Measurements from ENCODE around the gene HPCAL1. TPM values are rescaled to one million over a fixed set of nuclear protein-coding genes. Genes with fewer than 3 reads are reported as not detected.

Gene HPCAL1
- total and polyA plus RNA-seq, 2 of the 8 experiments (the other 6 are each of a cell fraction or from before 2014, with no cell fraction given): 5.8 to 8.6 TPM

GRCh38 chr2:10273215-10274175 lies 29.2 kb upstream of the HPCAL1 start:
- H3K9me3 ChIP-seq (ENCODE audit: insufficient read depth in 2 of 2, low read depth in 1 of 2, low read length in 1 of 2): no peaks in the 10 kb centered on the region
- H3K79me2 ChIP-seq (ENCODE audit: control insufficient read depth in 1 of 2, insufficient read depth in 2 of 2, low read length in 2 of 2): no peaks in the 10 kb centered on the region
- H3K4ac ChIP-seq (replicated peaks; ENCODE audit: insufficient read length, low read depth, low read length): no peak overlapping the region
- H2BK20ac ChIP-seq (ENCODE audit: low read length): no peak overlapping the region
- H3K79me1 ChIP-seq (ENCODE audit: low read depth, low read length): no peaks in the 10 kb centered on the region
- H4K5ac ChIP-seq (ENCODE audit: insufficient read length, low read depth, low read length): no peak overlapping the region
- no peak overlapping the region for H3K23ac ChIP-seq (ENCODE audit: insufficient read length)
- no peak overlapping the region for H3K56ac ChIP-seq (replicated peaks; ENCODE audit: insufficient read length, low read depth, low read length)
- no peak overlapping the region for H3K27ac ChIP-seq (ENCODE audit: low read depth, low read length)
- H2BK120ac ChIP-seq (replicated peaks; ENCODE audit: low read depth, low read length): no peak overlapping the region
- H3K18ac ChIP-seq (ENCODE audit: extremely low read depth, low read length): no peak overlapping the region
- FAIRE-seq (no peak), DNase-seq (ENCODE audit: low read depth in 1 of 2, low spot score in 2 of 2) (no peak)
- no peak overlapping the region for H3K14ac ChIP-seq (ENCODE audit: insufficient read length)
- 0 out of 2 replicates have a peak, but pooled peaks cover 3% of the 10 kb centered on the region for H3K23me2 ChIP-seq (ENCODE audit: low read depth, low read length)
- no peak overlapping the region for H2AK5ac ChIP-seq (ENCODE audit: low read depth, low read length)
- H3K27me3 ChIP-seq (replicated peaks in 1 of 4; ENCODE audit: control insufficient read depth in 3 of 4, extremely low read depth in 1 of 4, insufficient read depth in 3 of 4, low read length in 3 of 4): no peaks in the 10 kb centered on the region
- 86% methylated on average over 22 of the region's 22 CpGs; no CpG with 5 or more reads in 1 of the 2 experiments for WGBS, 2 experiments (ENCODE audit: extremely low coverage in 1 of 2, insufficient coverage in 1 of 2, insufficient read length in 1 of 2, insufficient replicate concordance in 2 of 2, low coverage in 1 of 2, low lambda C conversion rate in 2 of 2, missing lambda C conversion rate in 1 of 2)
- peaks cover 0 to 2% (median 0%) of the 10 kb centered on the region in 4 experiments; a peak in 2 of 7 replicates for H3K4me1 ChIP-seq (replicated peaks in 1 of 4; ENCODE audit: control insufficient read depth in 3 of 4, insufficient read depth in 4 of 4, low read length in 3 of 4)
- H4K20me1 ChIP-seq (replicated peaks in 1 of 2; ENCODE audit: control insufficient read depth in 1 of 2, insufficient read depth in 2 of 2, low read length in 2 of 2): peaks cover 0 to 3% of the 10 kb centered on the region in 2 experiments
- CTCF ChIA-PET (ENCODE audit: partially characterized antibody): interaction anchor here (0.6 to 1.8 kb wide), 6 partner anchors 11 to 136 kb away, joined by 3 to 9 read pairs (median 4); no protein-coding TSS in a partner anchor
- POLR2A ChIA-PET (ENCODE audit: partially characterized antibody): no interaction called here
- no peaks in the 10 kb centered on the region for H3K36me3 ChIP-seq (ENCODE audit: control insufficient read depth in 2 of 4, insufficient read depth in 4 of 4, low read length in 3 of 4)
- no peak overlapping the region for H2AFZ ChIP-seq (ENCODE audit: low read length)
- H4K91ac ChIP-seq (replicated peaks; ENCODE audit: insufficient read length, low read length): no peak overlapping the region
- H3K4me2 ChIP-seq (ENCODE audit: insufficient read depth in 1 of 2, low read depth in 2 of 2, low read length in 2 of 2): no peak overlapping the region
- H2BK5ac ChIP-seq (ENCODE audit: low read depth, low read length): no peak overlapping the region
- no peak overlapping the region for H2BK12ac ChIP-seq (ENCODE audit: low read depth, low read length)
- H3K9ac ChIP-seq (replicated peaks in 1 of 4; ENCODE audit: extremely low read depth in 1 of 4, low read depth in 3 of 4, low read length in 3 of 4): no peak overlapping the region
- H3K4me3 ChIP-seq (ENCODE audit: extremely low read depth in 1 of 4, insufficient read depth in 2 of 4, low read depth in 3 of 4, low read length in 4 of 4): no peak overlapping the region
- H2BK15ac ChIP-seq (ENCODE audit: low read length): no peak overlapping the region
- H4K8ac ChIP-seq (ENCODE audit: extremely low read depth, insufficient read depth, low read length): no peak overlapping the region
- TF ChIP-seq RBBP5 (IDR thresholded peaks at IDR 0.05; ENCODE audit: borderline replicate concordance, low read depth, low read length) (no peak), CBX8 (IDR thresholded peaks at IDR 0.05; ENCODE audit: borderline replicate concordance, low read depth, low read length) (no peak), SP1 (IDR thresholded peaks at IDR 0.05; ENCODE audit: low read depth, low read length) (no peak), SAP30 (IDR thresholded peaks at IDR 0.05; ENCODE audit: insufficient read depth, insufficient replicate concordance, low read length) (no peak), GABPA (IDR thresholded peaks at IDR 0.05; ENCODE audit: borderline replicate concordance, insufficient read depth, low read length) (no peak), POLR2A (IDR thresholded peaks at IDR 0.05; ENCODE audit: control extremely low read depth in 1 of 2, low read depth in 2 of 2, low read length in 2 of 2) (no peak), RFX5 (IDR thresholded peaks at IDR 0.05; ENCODE audit: borderline replicate concordance, low read depth, low read length) (no peak), TAF1 (IDR thresholded peaks at IDR 0.05; ENCODE audit: low read depth, low read length) (no peak), KDM5A (IDR thresholded peaks at IDR 0.05; ENCODE audit: low read length) (no peak), SUZ12 (IDR thresholded peaks at IDR 0.05; ENCODE audit: low read length) (no peak), HDAC2 (IDR thresholded peaks at IDR 0.05; ENCODE audit: borderline replicate concordance in 1 of 2, low read depth in 2 of 2, low read length in 2 of 2) (no peak)
